Measurements from ENCODE around the gene IQSEC3. TPM values are rescaled to one million over a fixed set of nuclear protein-coding genes. Genes with fewer than 3 reads are reported as not detected.
"Not testable (repeated sequence)": the region's sequence is repeated elsewhere in the genome, so short reads cannot be mapped to it uniquely, and the experiment has no call there.

Gene IQSEC3
- total RNA-seq, 2 experiments from 2014 or later, result 3.2 to 3.6 TPM

- Mint-ChIP-seq H3K4me3 (no peak within 1 kb of the TSS), H3K4me1 (peaks cover 9% of the 10 kb centered on the region), H3K36me3 (no peaks in the 10 kb centered on the region), H3K27ac (no peak within 1 kb of the TSS), H3K9me3 (no peaks in the 10 kb centered on the region), H3K27me3 (peaks cover 31% of the 10 kb centered on the region)
- no peak for DNase-seq
Measured at GRCh38 chr12:214003-214741, 147.6 kb downstream of the IQSEC3 start, which contains the start of gene SLC6A12. Gene SLC6A12, minus strand, starts transcription at chr12:214157. Its CDS starts 4,171 bp downstream, at chr12:209986.

GRCh38 chr12:215116-215515 lies 148.5 kb downstream of the IQSEC3 start:
- peaks cover 27% of the 10 kb centered on the region for H3K27me3 Mint-ChIP-seq
- no peaks in the 10 kb centered on the region for H3K9me3 Mint-ChIP-seq
- no peaks in the 10 kb centered on the region for H3K36me3 Mint-ChIP-seq
- DNase-seq, result no peak
- no peak overlapping the region for H3K4me3 Mint-ChIP-seq
- peaks cover 11% of the 10 kb centered on the region for H3K4me1 Mint-ChIP-seq
- H3K27ac Mint-ChIP-seq, result no peak overlapping the region

- H3K4me3 Mint-ChIP-seq, H3K9me3 Mint-ChIP-seq, H3K27ac Mint-ChIP-seq, DNase-seq, H3K36me3 Mint-ChIP-seq: not testable (repeated sequence)
- peaks cover 14% of the 10 kb centered on the region for H3K27me3 Mint-ChIP-seq
- H3K4me1 Mint-ChIP-seq, result peaks cover 11% of the 10 kb centered on the region
Measured at GRCh38 chr12:217029-217428, 150.5 kb downstream of the IQSEC3 start.

- H3K4me1 Mint-ChIP-seq, result peaks cover 8% of the 10 kb centered on the region
- no peaks in the 10 kb centered on the region for H3K9me3 Mint-ChIP-seq
- no peaks in the 10 kb centered on the region for H3K36me3 Mint-ChIP-seq
- DNase-seq, result no peak
- no peak overlapping the region for H3K4me3 Mint-ChIP-seq
- H3K27me3 Mint-ChIP-seq, result peaks cover 8% of the 10 kb centered on the region
- H3K27ac Mint-ChIP-seq, result no peak overlapping the region
Measured at GRCh38 chr12:218221-218620, 151.7 kb downstream of the IQSEC3 start.

- no peak for DNase-seq
- H3K4me3 Mint-ChIP-seq, result no peak overlapping the region
- peaks cover 5% of the 10 kb centered on the region for H3K4me1 Mint-ChIP-seq
- H3K27me3 Mint-ChIP-seq, result peaks cover under 1% of the 10 kb centered on the region
- H3K27ac Mint-ChIP-seq, result no peak overlapping the region
- H3K36me3 Mint-ChIP-seq, result no peaks in the 10 kb centered on the region
- no peaks in the 10 kb centered on the region for H3K9me3 Mint-ChIP-seq
Measured at GRCh38 chr12:218728-219590, 152.4 kb downstream of the IQSEC3 start.

- Mint-ChIP-seq H3K4me3 (no peak overlapping the region), H3K36me3 (no peaks in the 10 kb centered on the region), H3K27me3 (no peaks in the 10 kb centered on the region), H3K27ac (no peak overlapping the region), H3K4me1 (peaks cover 2% of the 10 kb centered on the region), H3K9me3 (no peaks in the 10 kb centered on the region)
- peak; percentile 78 for DNase-seq
Measured at GRCh38 chr12:219891-220352, 153.4 kb downstream of the IQSEC3 start.

- no peaks in the 10 kb centered on the region for H3K36me3 Mint-ChIP-seq
- no peak for DNase-seq
- H3K4me1 Mint-ChIP-seq, result peaks cover 2% of the 10 kb centered on the region
- H3K27me3 Mint-ChIP-seq, result no peaks in the 10 kb centered on the region
- H3K4me3 Mint-ChIP-seq, result no peak overlapping the region
- no peak overlapping the region for H3K27ac Mint-ChIP-seq
- H3K9me3 Mint-ChIP-seq, result no peaks in the 10 kb centered on the region
Measured at GRCh38 chr12:220491-220890, 153.9 kb downstream of the IQSEC3 start.

- H3K27ac Mint-ChIP-seq, result no peak overlapping the region
- no peak for DNase-seq
Measured at GRCh38 chr12:220946-221550, 154.5 kb downstream of the IQSEC3 start.

GRCh38 chr12:221736-222135 lies 155.2 kb downstream of the IQSEC3 start:
- H3K4me1 Mint-ChIP-seq, result peaks cover 2% of the 10 kb centered on the region
- DNase-seq, result no peak
- no peaks in the 10 kb centered on the region for H3K27me3 Mint-ChIP-seq
- H3K4me3 Mint-ChIP-seq, result no peak overlapping the region
- H3K36me3 Mint-ChIP-seq, result no peaks in the 10 kb centered on the region
- H3K27ac Mint-ChIP-seq, result no peak overlapping the region
- H3K9me3 Mint-ChIP-seq, result no peaks in the 10 kb centered on the region

More at GRCh38 chr12:220946-221550, 154.5 kb downstream of the IQSEC3 start:
- Mint-ChIP-seq H3K4me3 (no peak overlapping the region), H3K27me3 (no peaks in the 10 kb centered on the region), H3K4me1 (peaks cover 2% of the 10 kb centered on the region), H3K9me3 (no peaks in the 10 kb centered on the region), H3K36me3 (no peaks in the 10 kb centered on the region)

- Mint-ChIP-seq H3K4me3 (no peak overlapping the region), H3K9me3 (no peaks in the 10 kb centered on the region), H3K27me3 (no peaks in the 10 kb centered on the region)
Measured at GRCh38 chr12:223841-224240, 157.3 kb downstream of the IQSEC3 start.

GRCh38 chr12:224330-224729 lies 157.8 kb downstream of the IQSEC3 start:
- no peak overlapping the region for H3K4me3 Mint-ChIP-seq
- peaks cover 2% of the 10 kb centered on the region for H3K4me1 Mint-ChIP-seq
- no peak for DNase-seq
- no peaks in the 10 kb centered on the region for H3K9me3 Mint-ChIP-seq
- H3K36me3 Mint-ChIP-seq, result no peaks in the 10 kb centered on the region
- no peak overlapping the region for H3K27ac Mint-ChIP-seq
- no peaks in the 10 kb centered on the region for H3K27me3 Mint-ChIP-seq

More at GRCh38 chr12:223841-224240, 157.3 kb downstream of the IQSEC3 start:
- no peak for DNase-seq
- Mint-ChIP-seq H3K36me3 (no peaks in the 10 kb centered on the region), H3K4me1 (peaks cover 2% of the 10 kb centered on the region), H3K27ac (no peak overlapping the region)

GRCh38 chr12:225012-225411 lies 158.4 kb downstream of the IQSEC3 start:
- no peak for DNase-seq
- H3K4me1 Mint-ChIP-seq, result no peaks in the 10 kb centered on the region
- no peaks in the 10 kb centered on the region for H3K36me3 Mint-ChIP-seq
- H3K27me3 Mint-ChIP-seq, result no peaks in the 10 kb centered on the region
- H3K27ac Mint-ChIP-seq, result no peak overlapping the region
- H3K4me3 Mint-ChIP-seq, result no peak overlapping the region
- H3K9me3 Mint-ChIP-seq, result no peaks in the 10 kb centered on the region

GRCh38 chr12:226401-226800 lies 159.8 kb downstream of the IQSEC3 start:
- Mint-ChIP-seq H3K36me3 (no peaks in the 10 kb centered on the region), H3K4me1 (no peaks in the 10 kb centered on the region), H3K4me3 (no peak overlapping the region), H3K27me3 (no peaks in the 10 kb centered on the region), H3K27ac (no peak overlapping the region), H3K9me3 (no peaks in the 10 kb centered on the region)
- no peak for DNase-seq

GRCh38 chr12:227286-227915 lies 160.8 kb downstream of the IQSEC3 start:
- Mint-ChIP-seq H3K27me3 (no peaks in the 10 kb centered on the region), H3K9me3 (no peaks in the 10 kb centered on the region), H3K4me3 (no peak overlapping the region), H3K36me3 (no peaks in the 10 kb centered on the region), H3K4me1 (no peaks in the 10 kb centered on the region), H3K27ac (no peak overlapping the region)
- DNase-seq, result no peak
